ENCODE results near the gene STK35.
"Not testable (repeated sequence)": the region's sequence is repeated elsewhere in the genome, so short reads cannot be mapped to it uniquely, and the experiment has no call there.

Gene STK35

GRCh38 chr20:2179233-2179580 lies 77.6 kb downstream of the STK35 start:
- Histone ChIP-seq H3K9me2 (replicated peaks; ENCODE audit: insufficient read depth, low read length) (no peaks in the 10 kb centered on the region), H3K27ac (ENCODE audit: low read length) (no peak overlapping the region), H3F3A (ENCODE audit: insufficient read depth, low read length) (no peaks in the 10 kb centered on the region), H3K4me3 (ENCODE audit: low read length) (no peak overlapping the region), H3K9me3 (replicated peaks; ENCODE audit: insufficient read depth, low read length) (no peaks in the 10 kb centered on the region), H3K4me2 (ENCODE audit: low read depth, low read length) (no peak overlapping the region), H4K20me1 (ENCODE audit: insufficient read depth, low read length) (no peaks in the 10 kb centered on the region), H2AFZ (ENCODE audit: low read length) (no peak overlapping the region), H3K27me3 (replicated peaks; ENCODE audit: insufficient read depth, low read length) (no peaks in the 10 kb centered on the region), H3K4me1 (ENCODE audit: low read length) (no peaks in the 10 kb centered on the region), H3K9ac (ENCODE audit: low read length) (no peak overlapping the region), H3K36me3 (replicated peaks; ENCODE audit: insufficient read depth, low read length) (no peaks in the 10 kb centered on the region), H3K79me2 (ENCODE audit: low read length) (no peaks in the 10 kb centered on the region)
- no peak for TF ChIP-seq EZH2phosphoT487 (IDR thresholded peaks at IDR 0.05; ENCODE audit: low read length)
- TF ChIP-seq CTCF (IDR thresholded peaks at IDR 0.05; ENCODE audit: low read length), result no peak
- no peak for TF ChIP-seq EZH2 (optimal IDR thresholded peaks at IDR 0.05; ENCODE audit: low read depth, low read length)
- DNase-seq, result no peak

GRCh38 chr20:2179949-2180348 lies 78.3 kb downstream of the STK35 start:
- no peaks in the 10 kb centered on the region for H3K9me2 ChIP-seq (replicated peaks; ENCODE audit: insufficient read depth, low read length)
- H3F3A ChIP-seq (ENCODE audit: insufficient read depth, low read length), result no peaks in the 10 kb centered on the region
- no peak for TF ChIP-seq EZH2phosphoT487 (IDR thresholded peaks at IDR 0.05; ENCODE audit: low read length)
- TF ChIP-seq CTCF (IDR thresholded peaks at IDR 0.05; ENCODE audit: low read length), result no peak
- TF ChIP-seq EZH2 (optimal IDR thresholded peaks at IDR 0.05; ENCODE audit: low read depth, low read length), result no peak
- no peaks in the 10 kb centered on the region for H4K20me1 ChIP-seq (ENCODE audit: insufficient read depth, low read length)
- H3K27ac ChIP-seq (ENCODE audit: low read length), result no peak overlapping the region
- no peak overlapping the region for H2AFZ ChIP-seq (ENCODE audit: low read length)
- DNase-seq, result no peak
- no peaks in the 10 kb centered on the region for H3K36me3 ChIP-seq (replicated peaks; ENCODE audit: insufficient read depth, low read length)
- H3K79me2 ChIP-seq (ENCODE audit: low read length), result no peaks in the 10 kb centered on the region
- H3K9me3 ChIP-seq (replicated peaks; ENCODE audit: insufficient read depth, low read length), result no peaks in the 10 kb centered on the region
- H3K4me3 ChIP-seq (ENCODE audit: low read length), result no peak overlapping the region
- H3K4me1 ChIP-seq (ENCODE audit: low read length), result no peaks in the 10 kb centered on the region
- no peaks in the 10 kb centered on the region for H3K27me3 ChIP-seq (replicated peaks; ENCODE audit: insufficient read depth, low read length)
- no peak overlapping the region for H3K9ac ChIP-seq (ENCODE audit: low read length)
- no peak overlapping the region for H3K4me2 ChIP-seq (ENCODE audit: low read depth, low read length)

- H3K4me3 ChIP-seq (ENCODE audit: low read length), result no peak overlapping the region
- H4K20me1 ChIP-seq (ENCODE audit: insufficient read depth, low read length), result no peaks in the 10 kb centered on the region
- no peaks in the 10 kb centered on the region for H3K9me3 ChIP-seq (replicated peaks; ENCODE audit: insufficient read depth, low read length)
- no peaks in the 10 kb centered on the region for H3K27me3 ChIP-seq (replicated peaks; ENCODE audit: insufficient read depth, low read length)
- no peaks in the 10 kb centered on the region for H3K9me2 ChIP-seq (replicated peaks; ENCODE audit: insufficient read depth, low read length)
- H3K27ac ChIP-seq (ENCODE audit: low read length), result no peak overlapping the region
- H3K36me3 ChIP-seq (replicated peaks; ENCODE audit: insufficient read depth, low read length), result no peaks in the 10 kb centered on the region
- no peak for TF ChIP-seq CTCF (IDR thresholded peaks at IDR 0.05; ENCODE audit: low read length)
- TF ChIP-seq EZH2phosphoT487 (IDR thresholded peaks at IDR 0.05; ENCODE audit: low read length), result no peak
- TF ChIP-seq EZH2 (optimal IDR thresholded peaks at IDR 0.05; ENCODE audit: low read depth, low read length), result no peak
- H2AFZ ChIP-seq (ENCODE audit: low read length), result no peak overlapping the region
- no peaks in the 10 kb centered on the region for H3K79me2 ChIP-seq (ENCODE audit: low read length)
- DNase-seq, result no peak
- no peak overlapping the region for H3K4me2 ChIP-seq (ENCODE audit: low read depth, low read length)
- no peaks in the 10 kb centered on the region for H3K4me1 ChIP-seq (ENCODE audit: low read length)
- no peaks in the 10 kb centered on the region for H3F3A ChIP-seq (ENCODE audit: insufficient read depth, low read length)
- no peak overlapping the region for H3K9ac ChIP-seq (ENCODE audit: low read length)
These were observed 81.8 kb downstream of the STK35 start for GRCh38 chr20:2183381-2183780.

- H3K4me3 ChIP-seq (ENCODE audit: low read length); H3K9me2 ChIP-seq (replicated peaks; ENCODE audit: insufficient read depth, low read length); H3K27ac ChIP-seq (ENCODE audit: low read length); H3K27me3 ChIP-seq (replicated peaks; ENCODE audit: insufficient read depth, low read length); H3K36me3 ChIP-seq (replicated peaks; ENCODE audit: insufficient read depth, low read length); H3F3A ChIP-seq (ENCODE audit: insufficient read depth, low read length); H3K79me2 ChIP-seq (ENCODE audit: low read length); DNase-seq; H3K4me1 ChIP-seq (ENCODE audit: low read length); H3K9ac ChIP-seq (ENCODE audit: low read length); H3K9me3 ChIP-seq (replicated peaks; ENCODE audit: insufficient read depth, low read length); H3K4me2 ChIP-seq (ENCODE audit: low read depth, low read length); H2AFZ ChIP-seq (ENCODE audit: low read length); H4K20me1 ChIP-seq (ENCODE audit: insufficient read depth, low read length): not testable (repeated sequence)
These were observed 83.3 kb downstream of the STK35 start for GRCh38 chr20:2184933-2185332.

All from MM.1S (cell line).